NCI-H1930 (cell line): ENCODE results near the gene SEMA5A.

Source experiments
- DNase-seq, 2 experiments: peaks; one replicate each; lab custom pipeline; 2025; lab: John Stamatoyannopoulos, UW

The SEMA5A gene

DNA sequence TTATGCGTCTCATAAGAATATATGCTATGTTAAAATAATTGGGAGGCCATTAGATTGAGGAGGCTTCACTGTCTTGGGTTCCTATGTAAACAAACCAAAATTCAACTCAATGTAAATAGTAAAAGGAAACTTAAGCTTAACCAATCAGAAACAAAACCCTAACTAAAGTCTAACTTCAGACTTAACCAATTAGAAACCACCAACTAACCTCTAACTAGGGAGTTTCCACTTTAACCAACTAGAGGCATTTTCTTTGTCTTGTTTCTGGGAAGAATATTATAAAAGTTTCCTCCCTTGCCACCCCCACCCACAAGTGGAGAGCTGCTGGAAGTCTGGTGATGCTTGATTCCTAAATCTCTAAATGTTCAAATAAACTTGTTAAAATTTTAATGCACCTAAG, 214.5 kb downstream of the SEMA5A start:
- DNase-seq, result no peak

DNA sequence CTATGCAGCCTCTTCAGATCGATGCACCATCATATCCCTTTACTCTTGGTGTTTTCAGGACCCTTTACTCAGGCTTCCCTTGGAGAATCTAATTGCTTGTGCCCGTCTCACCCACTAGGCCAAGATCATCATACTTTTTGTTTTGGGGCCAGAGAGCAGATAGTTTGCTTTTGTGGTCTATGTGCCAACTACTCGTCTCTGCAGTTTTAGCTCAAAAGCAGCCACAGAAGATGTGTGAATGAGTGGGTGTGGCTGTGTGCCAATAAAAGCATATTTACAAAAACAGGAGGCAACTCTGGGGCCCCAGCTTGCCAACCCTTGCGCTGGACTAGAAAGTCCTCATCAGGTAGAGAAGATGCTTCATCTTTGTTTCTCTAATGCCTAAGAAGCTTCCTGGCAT, 216.8 kb downstream of the SEMA5A start:
- DNase-seq, result no peak

DNA sequence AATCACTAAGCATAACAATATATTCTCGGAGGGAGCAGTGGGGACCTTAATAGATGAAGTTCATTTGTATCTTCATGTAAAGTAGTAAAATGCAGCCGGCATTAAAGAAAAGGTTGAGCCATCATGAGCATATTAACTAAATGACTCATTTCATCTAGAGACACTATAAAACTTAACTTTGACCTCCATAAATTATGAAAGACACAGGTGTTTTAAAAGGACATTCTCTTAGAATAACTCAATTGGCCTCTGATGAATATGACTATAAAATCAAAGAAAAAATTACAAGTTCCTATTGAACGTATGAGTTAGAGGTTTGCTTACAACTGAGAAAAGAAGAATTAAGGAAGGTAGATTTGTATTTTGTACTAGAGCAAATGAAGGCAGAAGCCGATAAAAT, 220.3 kb downstream of the SEMA5A start:
- DNase-seq, result no peak

DNA sequence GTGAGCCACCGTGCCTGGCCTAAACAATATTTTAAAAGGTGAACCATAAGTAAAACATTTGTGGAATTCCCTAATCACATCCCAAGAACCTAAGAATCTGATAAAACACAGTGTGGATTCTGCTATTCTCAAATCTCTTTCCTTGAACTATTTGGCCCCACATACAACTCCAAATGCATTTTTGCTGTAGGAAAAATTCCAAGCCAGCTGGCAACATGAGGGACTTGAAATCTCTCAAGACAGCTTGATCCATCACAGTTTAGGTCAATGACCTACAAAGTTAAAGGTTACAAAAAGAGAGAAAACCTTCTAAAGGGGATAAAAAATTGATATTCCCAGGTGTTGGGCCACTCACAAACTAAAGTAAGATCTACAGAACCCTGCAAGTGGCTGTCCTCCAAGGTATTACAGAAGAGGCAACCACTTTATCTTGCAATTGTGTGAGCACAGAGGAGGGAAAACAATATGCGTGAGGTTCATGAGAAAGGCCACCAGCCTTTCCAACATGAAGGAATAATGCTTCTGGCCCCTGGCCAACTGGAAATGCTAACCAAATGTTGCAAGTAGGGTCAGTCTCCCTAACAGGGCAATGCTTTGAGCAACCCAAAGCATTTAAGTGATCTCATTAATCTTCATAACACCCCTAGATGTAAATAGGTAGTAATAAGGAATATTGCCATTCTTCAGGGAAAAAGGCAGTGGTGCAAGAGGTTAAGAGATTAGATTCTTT, 221.4 kb downstream of the SEMA5A start:
- DNase-seq, result no peak

DNA sequence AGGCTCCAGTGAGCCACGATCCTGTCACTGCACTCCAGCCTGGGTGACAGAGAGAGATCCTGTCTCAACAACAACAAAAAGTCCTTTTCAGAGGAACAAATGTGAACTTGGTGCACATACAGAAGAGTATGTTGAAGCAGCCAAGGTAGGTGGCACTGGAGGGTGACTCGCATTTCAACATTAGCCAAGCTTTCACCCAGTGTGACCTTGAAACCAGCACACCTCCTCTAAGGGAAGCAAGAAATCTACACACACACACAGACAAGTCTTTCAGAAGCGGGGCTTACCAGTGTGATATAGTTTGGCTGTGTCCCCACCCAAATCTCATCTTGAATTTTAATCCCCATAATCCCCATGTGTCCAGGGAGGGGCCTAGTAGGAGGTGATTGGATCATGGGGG, 225.2 kb downstream of the SEMA5A start:
- DNase-seq, result no peak

DNA sequence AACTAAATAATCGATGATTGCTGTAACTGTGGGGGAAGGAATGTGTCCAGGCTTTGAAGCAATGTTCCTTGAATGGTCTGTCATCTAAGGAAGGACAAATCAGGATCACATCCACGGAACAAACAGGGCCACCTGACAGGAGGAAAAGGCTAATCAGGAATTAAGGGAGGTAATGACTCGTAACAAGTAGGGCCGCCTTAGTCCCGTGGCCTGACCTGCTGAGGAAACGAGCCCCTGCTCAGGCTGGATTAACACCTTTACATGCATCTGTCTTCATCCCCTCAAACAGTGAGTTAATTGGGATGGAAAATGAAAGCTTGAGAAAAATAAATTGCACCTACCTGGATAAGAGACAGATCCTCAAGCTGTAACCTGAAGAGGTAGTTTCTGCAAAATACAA, 227.8 kb downstream of the SEMA5A start:
- DNase-seq, result no peak

DNA sequence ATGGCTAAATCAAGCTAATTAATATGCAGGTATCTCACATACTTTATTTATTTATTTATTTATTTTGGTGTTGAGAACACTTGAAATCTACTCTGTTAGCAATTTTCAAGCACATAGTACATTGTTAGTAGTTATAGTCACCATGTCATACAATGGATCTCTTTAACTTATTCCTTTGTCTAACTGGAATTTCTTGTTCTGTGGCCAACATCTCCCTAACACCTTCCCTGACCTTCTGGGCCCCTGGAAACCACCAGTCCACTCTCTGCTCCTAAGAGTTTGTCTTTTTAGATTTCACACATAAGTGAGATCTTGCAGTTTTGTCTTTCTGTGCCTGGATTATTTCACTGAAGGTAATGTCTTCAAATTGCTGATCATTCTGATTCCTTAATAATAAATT, 229.1 kb downstream of the SEMA5A start:
- DNase-seq, result no peak

DNA sequence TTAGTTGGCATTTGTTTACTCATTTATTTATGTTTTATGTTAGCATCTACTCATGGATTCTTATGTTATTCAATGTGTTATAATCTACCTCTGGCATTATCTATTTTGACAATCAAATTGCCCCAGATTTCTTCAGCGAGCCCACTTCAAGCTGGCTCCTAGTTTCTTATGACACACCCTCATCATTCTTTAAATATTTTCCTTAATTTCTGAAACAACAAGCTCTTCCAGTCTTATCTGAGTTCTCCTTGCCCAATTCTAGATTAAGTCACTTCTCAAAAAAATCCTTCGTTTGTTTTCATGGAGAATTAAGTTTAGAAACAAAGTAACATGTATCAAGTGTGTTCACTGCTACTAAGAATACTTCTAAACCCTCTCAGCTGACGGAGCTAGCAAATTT, 229.8 kb downstream of the SEMA5A start:
- DNase-seq, result no peak

DNA sequence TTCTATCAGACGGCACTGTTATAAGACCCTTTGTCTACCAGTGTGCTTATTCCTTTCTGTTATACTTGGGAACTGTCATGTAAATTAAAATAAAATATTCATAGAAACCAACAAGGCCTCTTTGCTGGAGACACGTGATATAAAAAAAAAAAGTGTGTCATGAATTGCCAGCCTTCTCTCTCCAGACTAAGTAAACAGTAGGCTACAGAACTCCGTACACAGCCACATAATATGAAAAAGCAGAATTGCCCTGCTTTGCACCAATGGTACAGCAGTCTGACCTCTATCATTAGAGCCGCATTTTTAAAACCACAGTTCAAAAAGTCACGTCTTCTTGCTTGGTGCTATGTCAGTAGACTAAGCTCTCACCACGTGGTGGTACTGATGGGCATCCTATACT, 231.3 kb downstream of the SEMA5A start:
- no peak for DNase-seq

DNA sequence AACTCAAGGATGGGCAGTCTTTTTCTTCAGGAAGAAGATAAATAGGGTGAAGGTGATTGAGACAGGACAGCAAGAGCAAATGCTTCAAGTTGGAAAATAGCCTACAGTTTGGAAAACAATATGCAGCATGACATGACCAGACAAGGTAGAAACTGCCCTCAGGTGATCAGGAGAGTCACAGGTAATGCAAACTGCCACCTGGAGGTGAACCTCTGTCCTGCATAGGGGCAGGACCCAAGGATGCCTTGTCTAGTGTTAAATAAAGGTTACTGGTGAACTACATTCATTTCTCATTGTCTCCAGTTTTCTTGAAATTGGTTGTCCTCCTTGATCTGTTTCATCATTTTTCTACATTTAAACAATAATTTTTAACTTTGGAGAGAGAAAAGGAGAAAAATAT, 232.1 kb downstream of the SEMA5A start:
- DNase-seq, result no peak

DNA sequence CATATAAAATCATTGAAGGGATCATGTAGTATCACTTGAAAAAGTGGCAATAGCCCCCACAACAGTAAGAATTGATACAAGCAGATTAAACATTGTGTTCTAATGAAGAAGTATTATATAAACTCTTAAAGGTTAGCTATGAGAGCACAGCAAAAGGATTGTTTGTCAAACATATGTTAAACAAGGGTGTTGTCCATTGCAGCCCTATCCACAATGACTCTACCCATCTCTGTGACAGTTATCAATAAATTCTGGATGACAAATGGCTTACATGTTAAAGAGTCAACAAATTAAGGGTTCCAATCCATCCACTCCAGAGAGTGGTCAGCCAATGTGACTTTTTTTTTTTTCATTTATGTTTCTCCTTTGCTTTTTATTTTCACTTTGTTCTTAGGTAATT, 238.7 kb downstream of the SEMA5A start:
- DNase-seq, result no peak

DNA sequence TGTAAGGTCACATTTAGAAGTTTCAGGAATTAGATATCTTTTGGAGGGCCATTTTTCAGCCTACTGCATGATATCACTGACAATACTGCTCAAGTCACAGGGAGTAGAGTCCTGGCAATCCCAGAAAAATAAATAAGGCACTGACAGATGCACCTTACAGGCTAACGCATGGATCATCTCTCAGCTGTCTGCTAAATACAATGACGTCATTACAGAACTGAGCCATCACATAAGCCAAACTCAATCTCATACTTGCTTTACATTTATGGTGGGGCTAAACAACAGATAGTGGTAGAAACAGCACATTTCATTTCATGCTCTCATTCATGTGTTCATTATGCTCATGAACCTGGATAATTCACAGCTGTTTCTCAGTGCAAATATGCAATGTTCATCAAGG, 243.7 kb downstream of the SEMA5A start:
- no peak for DNase-seq

DNA sequence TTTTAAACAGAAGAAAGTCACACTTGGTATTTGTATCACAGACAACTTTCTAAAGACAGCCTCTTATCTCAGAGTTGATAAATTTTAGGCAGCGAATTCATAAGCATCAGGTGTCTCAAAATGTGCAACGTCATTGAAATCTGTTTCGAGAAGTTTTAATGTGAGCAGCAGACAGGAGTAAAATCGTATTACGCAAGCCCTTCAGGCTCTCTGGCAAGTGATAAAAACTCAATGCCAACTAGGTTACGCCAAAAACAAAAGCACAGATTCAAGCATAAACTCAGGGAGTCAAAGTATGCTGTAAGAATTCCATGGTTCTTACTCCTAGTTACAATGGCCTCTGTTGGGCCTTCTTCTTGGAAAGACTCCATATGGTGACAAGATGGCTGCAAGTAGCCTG, 244.7 kb downstream of the SEMA5A start:
- no peak for DNase-seq

DNA sequence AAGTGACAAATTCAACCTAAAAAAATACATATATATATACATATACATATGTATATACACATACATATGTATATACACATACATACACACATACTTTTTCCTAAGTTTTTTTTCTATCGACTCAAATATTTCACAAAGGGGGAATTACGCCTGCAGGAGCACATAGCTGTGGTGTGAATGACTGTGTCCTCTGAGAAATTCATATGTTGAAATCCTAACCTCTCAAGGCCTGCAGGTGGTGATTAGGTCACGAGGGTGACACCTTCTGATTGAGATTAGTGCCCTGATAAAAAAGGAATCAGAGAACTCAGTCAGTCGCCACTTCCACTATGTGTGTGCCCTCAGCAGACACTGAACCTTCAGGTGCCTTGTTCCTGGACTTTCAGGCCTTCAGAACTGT, 248.7 kb downstream of the SEMA5A start:
- no peak for DNase-seq

DNA sequence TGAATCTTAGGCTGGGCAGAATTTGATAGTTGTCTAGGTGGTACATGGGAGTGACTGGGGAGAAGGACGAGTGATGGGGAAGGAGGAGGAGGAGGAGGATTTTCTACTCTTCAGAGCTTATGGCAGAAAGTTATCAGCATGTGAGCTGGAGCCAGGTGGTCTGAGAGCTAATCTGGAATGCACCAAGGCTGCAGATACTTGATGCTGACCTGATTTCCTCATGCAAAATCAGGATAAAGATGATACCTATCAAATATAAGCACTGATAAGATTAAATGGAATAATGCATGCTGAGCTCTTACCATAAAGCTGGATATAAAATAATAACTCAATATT, 250.4 kb downstream of the SEMA5A start:
- no peak for DNase-seq

DNA sequence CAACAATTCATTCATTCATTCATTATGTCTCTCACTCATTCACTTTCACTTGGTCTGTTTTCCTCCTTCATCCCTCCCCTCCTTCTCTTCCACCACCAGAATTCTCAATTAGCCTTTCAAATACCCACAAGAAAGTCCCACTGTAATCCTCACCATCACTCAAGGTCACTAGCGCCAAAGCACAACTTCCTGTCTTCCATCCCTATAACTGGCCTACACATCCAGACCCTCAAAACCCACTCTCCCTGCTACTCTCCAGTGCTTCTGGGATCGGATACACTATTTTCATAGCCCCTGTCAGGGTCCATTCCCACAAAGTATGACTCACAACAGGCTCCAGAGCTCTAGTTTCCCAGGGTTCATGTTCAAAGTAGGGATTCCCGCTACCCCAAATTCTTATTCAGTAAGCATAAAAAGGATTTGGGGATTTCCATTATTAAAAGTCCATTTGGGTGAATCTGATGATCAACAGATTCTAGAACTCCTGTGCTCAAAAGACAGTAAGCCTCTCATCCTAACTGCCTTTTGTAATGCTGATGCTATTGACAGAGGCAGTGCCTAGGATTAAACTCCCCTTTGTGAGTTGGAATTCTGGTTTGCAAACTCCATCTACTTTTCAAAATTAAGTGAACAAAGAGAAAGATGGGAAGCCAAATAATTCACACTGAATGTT, 250.9 kb downstream of the SEMA5A start:
- DNase-seq, result no peak

DNA sequence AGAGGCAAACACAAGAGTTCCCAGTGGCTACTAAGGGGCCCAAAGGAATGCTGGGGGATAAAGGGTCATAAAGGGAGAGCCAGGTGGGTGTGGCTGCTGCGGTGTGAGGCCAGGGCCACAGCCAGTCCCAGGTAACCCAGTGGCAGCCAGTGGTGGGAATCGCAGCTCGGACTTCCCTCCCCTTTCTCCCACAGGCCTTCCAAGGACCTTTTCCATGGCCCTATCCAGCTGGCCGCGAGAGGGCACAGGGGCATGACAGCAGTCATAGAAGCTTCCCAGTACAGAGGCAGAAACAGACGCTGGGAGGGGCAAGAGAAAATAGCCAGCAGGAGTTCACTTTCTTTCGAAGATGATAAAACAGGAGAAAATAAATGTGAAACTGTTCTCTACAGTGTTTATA, 257.6 kb downstream of the SEMA5A start:
- no peak for DNase-seq

DNA sequence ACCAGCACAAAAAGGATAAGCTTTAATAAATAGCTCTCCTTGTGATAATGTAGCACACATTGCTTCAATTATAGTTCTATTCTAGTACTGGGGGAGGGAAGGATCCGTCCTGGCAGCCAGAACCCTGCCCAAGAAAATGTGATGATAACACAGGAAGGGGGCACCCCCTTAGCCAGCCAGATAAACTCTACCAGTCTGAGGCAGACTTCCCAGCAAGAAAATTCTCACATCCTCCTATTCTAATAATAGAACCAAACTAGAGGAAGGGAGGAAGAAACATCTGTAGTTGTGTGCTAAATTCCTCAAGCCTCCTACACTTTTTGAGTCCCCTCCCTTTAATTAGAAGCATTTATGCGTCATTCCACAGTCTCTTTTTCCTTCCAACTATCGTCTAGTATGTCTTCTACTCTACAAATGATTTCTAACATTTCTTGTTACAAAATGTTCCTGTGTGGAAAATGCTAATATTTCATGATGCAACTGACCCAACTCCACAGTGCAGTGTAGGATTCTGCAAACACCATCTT, 261.0 kb downstream of the SEMA5A start:
- no peak for DNase-seq

DNA sequence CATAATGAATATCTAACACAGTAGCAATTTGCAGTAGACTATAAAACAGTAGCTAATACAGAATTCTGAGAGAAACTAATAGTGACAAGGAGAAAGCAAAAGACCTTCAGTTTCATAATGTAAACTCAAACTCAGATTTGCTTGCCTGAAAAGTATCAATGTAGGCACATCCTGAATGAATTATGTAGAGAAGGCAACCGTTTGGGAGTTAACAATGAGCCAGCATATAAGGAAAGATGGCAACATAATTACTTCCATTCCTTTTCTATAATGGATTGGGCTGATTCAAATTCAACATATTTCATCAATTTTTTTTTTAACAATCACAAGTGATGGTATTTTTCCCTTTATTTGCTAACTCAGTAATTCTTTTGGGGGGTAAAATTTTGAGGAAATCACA, 261.6 kb downstream of the SEMA5A start:
- DNase-seq, result no peak

DNA sequence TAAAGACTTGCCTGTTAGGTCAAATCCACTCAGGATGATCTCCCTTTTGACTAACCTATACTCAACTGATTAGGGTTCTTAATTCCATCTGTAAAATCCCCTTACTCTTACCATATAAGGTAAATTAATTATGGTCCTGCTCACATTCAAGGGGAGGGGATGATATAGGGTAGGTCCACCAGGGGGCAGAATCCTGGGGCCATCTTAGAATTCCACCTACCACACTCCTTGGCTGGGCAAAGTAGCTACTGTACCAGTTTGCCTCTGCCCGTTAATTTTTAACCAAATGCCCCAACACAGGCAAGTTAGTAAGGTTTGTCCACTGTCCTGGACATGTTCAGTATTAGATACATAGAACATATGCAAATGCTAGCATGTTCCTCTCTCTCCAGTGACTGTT, 262.4 kb downstream of the SEMA5A start:
- DNase-seq, result no peak

DNA sequence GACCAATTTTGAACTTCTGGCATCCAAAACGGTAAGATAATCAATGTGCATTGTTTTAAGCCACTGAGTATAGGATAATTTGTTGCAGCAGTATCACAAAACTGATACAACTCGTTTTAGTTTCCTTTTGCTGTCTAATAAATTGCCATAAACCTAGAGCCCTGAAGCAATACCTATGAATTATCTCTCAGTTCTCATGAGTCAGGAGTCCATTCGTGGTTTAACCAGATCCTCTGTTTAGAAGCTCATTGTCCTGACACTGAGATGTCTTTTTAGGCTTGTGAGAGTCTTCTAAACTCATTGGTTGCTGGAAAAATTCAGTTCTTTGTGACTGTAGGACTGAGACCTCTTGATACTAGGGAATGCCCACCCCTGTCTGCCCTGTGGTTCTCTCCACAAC, 262.9 kb downstream of the SEMA5A start:
- DNase-seq, result no peak

DNA sequence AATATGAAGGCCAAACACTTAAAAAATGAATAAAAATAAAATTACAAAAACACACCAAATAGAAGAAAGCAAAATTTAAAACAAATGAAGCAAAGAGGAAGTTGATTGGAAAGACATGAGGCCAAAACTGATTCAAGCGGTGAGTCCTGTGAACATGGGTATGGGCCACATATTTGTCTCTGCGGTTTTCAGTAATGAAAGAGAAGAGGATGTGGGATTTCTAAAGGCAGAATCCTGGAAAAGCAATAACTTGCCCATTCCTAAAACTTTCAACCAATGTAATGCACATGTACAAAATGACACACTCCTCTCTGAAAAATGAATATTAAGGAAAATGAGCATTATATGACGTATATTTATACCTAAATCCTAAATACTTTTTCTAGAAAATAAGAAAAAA, 263.7 kb downstream of the SEMA5A start:
- no peak for DNase-seq

DNA sequence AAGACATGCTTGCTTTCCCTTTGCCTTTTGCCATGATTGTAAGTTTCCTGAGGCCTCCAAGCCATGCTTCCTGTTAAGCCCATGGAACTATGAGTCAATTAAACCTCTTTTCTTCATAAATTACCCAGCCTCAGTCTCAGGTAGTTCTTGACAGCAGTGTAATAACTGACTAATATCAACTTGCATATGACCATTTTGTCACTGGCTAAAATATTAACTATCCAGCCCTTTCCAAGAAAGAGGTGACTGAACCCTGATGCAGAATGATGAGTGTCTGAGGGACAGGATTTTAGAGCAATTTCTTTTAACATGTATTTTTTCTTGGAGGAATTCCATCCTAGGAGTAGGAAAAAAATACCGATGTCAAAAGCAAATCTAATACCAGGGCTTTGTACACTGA, 266.1 kb downstream of the SEMA5A start:
- DNase-seq, result no peak
